ENCODE results near the gene TOMM34. TPM values are rescaled to one million over a fixed set of nuclear protein-coding genes. Genes with fewer than 3 reads are reported as not detected.

TOMM34 gene
- total and polyA plus RNA-seq, 9 of the 15 experiments (the other 6 are each of a cell fraction or from before 2014, with no cell fraction given) = 18.1 to 69.4 (median 41.7) TPM

GRCh38 chr20:44909872-44910689, 50.1 kb downstream of the TOMM34 start, which contains the start of gene PABPC1L (continued):
- TF ChIP-seq, protein P1, sequence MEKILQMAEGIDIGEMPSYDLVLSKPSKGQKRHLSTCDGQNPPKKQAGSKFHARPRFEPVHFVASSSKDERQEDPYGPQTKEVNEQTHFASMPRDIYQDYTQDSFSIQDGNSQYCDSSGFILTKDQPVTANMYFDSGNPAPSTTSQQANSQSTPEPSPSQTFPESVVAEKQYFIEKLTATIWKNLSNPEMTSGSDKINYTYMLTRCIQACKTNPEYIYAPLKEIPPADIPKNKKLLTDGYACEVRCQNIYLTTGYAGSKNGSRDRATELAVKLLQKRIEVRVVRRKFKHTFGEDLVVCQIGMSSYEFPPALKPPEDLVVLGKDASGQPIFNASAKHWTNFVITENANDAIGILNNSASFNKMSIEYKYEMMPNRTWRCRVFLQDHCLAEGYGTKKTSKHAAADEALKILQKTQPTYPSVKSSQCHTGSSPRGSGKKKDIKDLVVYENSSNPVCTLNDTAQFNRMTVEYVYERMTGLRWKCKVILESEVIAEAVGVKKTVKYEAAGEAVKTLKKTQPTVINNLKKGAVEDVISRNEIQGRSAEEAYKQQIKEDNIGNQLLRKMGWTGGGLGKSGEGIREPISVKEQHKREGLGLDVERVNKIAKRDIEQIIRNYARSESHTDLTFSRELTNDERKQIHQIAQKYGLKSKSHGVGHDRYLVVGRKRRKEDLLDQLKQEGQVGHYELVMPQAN (IDR thresholded peaks at IDR 0.05; ENCODE audit: borderline replicate concordance) = peak; percentile 90
- TF ChIP-seq C11orf30 (IDR thresholded peaks at IDR 0.05; ENCODE audit: low read depth) (no peak), ETV1 (tag; conservative IDR thresholded peaks at IDR 0.05; ENCODE audit: low read depth) (peak; percentile 59; the same call in 1 of the 2 replicates), SUPT5H (IDR thresholded peaks at IDR 0.05) (peak; percentile 87), NR3C1 (CRISPR knock-in tag; IDR thresholded peaks at IDR 0.05) (no peak), CBX1 (IDR thresholded peaks at IDR 0.05; ENCODE audit: low read depth) (0 out of 2 replicates have a peak, but pooled peaks have one; percentile 29), NCOA1 (IDR thresholded peaks at IDR 0.05; ENCODE audit: low read depth) (0 out of 2 replicates have a peak, but pooled peaks have one; percentile 37), NCOA6 (IDR thresholded peaks at IDR 0.05) (no peak), TFAM (CRISPR knock-in tag; conservative IDR thresholded peaks at IDR 0.05) (no peak), PHF8 (IDR thresholded peaks at IDR 0.05; ENCODE audit: borderline replicate concordance, low read length) (peak; percentile 72; the same call in 1 of the 2 replicates), GABPB2 (CRISPR knock-in tag; conservative IDR thresholded peaks at IDR 0.05) (no peak), ZNF354B (CRISPR knock-in tag; IDR thresholded peaks at IDR 0.05) (no peak), ZNF24 (IDR thresholded peaks at IDR 0.05) (no peak), ZNF143 (CRISPR knock-in tag; IDR thresholded peaks at IDR 0.05) (0 out of 2 replicates have a peak, but pooled peaks have one; percentile 25), ELF1 (tag; IDR thresholded peaks at IDR 0.05) (peak; percentile 62), BDP1 (IDR thresholded peaks at IDR 0.05; ENCODE audit: insufficient read depth, insufficient read length) (no peak), ZFPM2 (CRISPR knock-in tag; IDR thresholded peaks at IDR 0.05) (no peak), ZBTB7A (IDR thresholded peaks at IDR 0.05; ENCODE audit: borderline replicate concordance, control insufficient read depth, low read depth, low read length) (peak; percentile 49; the same call in 1 of the 2 replicates), TAF1 (IDR thresholded peaks at IDR 0.05; ENCODE audit: control insufficient read depth, extremely low read depth, insufficient read depth, low read length, severe bottlenecking) (peak; percentile 43), SRSF3 (IDR thresholded peaks at IDR 0.05; ENCODE audit: insufficient read depth, low read length) (0 out of 2 replicates have a peak, but pooled peaks have one; percentile 21), CTBP1 (IDR thresholded peaks at IDR 0.05; ENCODE audit: borderline replicate concordance) (peak; percentile 28; the same call in 1 of the 2 replicates), KDM4B (IDR thresholded peaks at IDR 0.05; ENCODE audit: borderline replicate concordance in 2 of 2, low read depth in 1 of 2) (0 out of 4 replicates have a peak, but pooled peaks of 1 of the 2 experiments have one; percentile 27), JUN (IDR thresholded peaks at IDR 0.05; ENCODE audit: borderline replicate concordance, low read depth, low read length) (no peak), JUN (CRISPR knock-in tag; IDR thresholded peaks at IDR 0.05; ENCODE audit: borderline replicate concordance) (0 out of 2 replicates have a peak, but pooled peaks have one; percentile 42), KLF13 (tag; IDR thresholded peaks at IDR 0.05; ENCODE audit: borderline replicate concordance, low read depth) (0 out of 2 replicates have a peak, but pooled peaks have one; percentile 33), BRD9 (IDR thresholded peaks at IDR 0.05; ENCODE audit: low read depth, partially characterized antibody) (peak; percentile 44), ZNF124 (CRISPR knock-in tag; IDR thresholded peaks at IDR 0.05) (no peak)
- TF ChIP-seq, protein P2, sequence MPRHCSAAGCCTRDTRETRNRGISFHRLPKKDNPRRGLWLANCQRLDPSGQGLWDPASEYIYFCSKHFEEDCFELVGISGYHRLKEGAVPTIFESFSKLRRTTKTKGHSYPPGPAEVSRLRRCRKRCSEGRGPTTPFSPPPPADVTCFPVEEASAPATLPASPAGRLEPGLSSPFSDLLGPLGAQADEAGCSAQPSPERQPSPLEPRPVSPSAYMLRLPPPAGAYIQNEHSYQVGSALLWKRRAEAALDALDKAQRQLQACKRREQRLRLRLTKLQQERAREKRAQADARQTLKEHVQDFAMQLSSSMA (CRISPR knock-in tag; IDR thresholded peaks at IDR 0.05) = peak; percentile 43; the same call in 1 of the 2 replicates
